Suprapubic skin (tissue), 4 donors: ENCODE results near the gene CBLB.

Experiments
- CTCF ChIP-seq, 2 donors: fragments of 200-600 bp in 1 of 2; fragments of 450-650 bp in 1 of 2; sonication (generic) in 1 of 2; IDR thresholded peaks; one replicate each; pipeline ENCODE4 v1.5.1; 2016 to 2019; ENCODE audit warnings: antibody characterized with exemption in 2 of 2, mild to moderate bottlenecking in 1 of 2, moderate library complexity in 1 of 2
- EP300 ChIP-seq: sonication (generic); formaldehyde crosslinking; IDR thresholded peaks from one replicate; pipeline ENCODE4 v1.6.1; 2017; ENCODE audit warnings: antibody characterized with exemption
- POLR2A ChIP-seq, 2 donors: fragments of 450-650 bp; IDR thresholded peaks; one replicate each; pipeline ENCODE4 v1.6.1; 2017; ENCODE audit warnings: antibody characterized with exemption in 2 of 2, mild to moderate bottlenecking in 2 of 2, moderate library complexity in 2 of 2
- POLR2AphosphoS5 ChIP-seq, 3 donors: sonication (generic); formaldehyde crosslinking; IDR thresholded peaks; one replicate each; pipeline ENCODE4 v1.6.1; 2017; ENCODE audit warnings: antibody characterized with exemption in 3 of 3

GRCh38 chr3:105790534-105790933 lies 78.3 kb downstream of the CBLB start:
- TF ChIP-seq CTCF (IDR thresholded peaks at IDR 0.05), result no peak
- TF ChIP-seq POLR2AphosphoS5 (IDR thresholded peaks at IDR 0.05), result no peak
- no peak for TF ChIP-seq POLR2A (IDR thresholded peaks at IDR 0.05)
- no peak for TF ChIP-seq EP300
